HFF-Myc (cell line): ENCODE measurements around the gene HK1.

Experiments
- DNase-seq: peaks from one replicate; pipeline ENCODE4 v3.0.0-alpha.2; 2011; ENCODE audit warnings: low read depth; ENCODE audit errors: extremely low read depth
- H3K4me3 ChIP-seq: replicated peaks from 2 replicates; pipeline ENCODE4 v1.5.1; 2011; ENCODE audit warnings: low read depth, mild to moderate bottlenecking, control low read depth, low read length
- CTCF ChIP-seq: IDR thresholded peaks from 2 replicates; pipeline ENCODE4 v1.5.1; 2012; ENCODE audit warnings: mild to moderate bottlenecking, low read depth, low read length, control low read depth; ENCODE audit errors: missing control alignments

HK1 gene

GRCh38 chr10:69315100-69315542 lies 36.8 kb downstream of the HK1 start:
- no peak for TF ChIP-seq CTCF
- no peak overlapping the region for H3K4me3 ChIP-seq
- DNase-seq = no peak

DNA sequence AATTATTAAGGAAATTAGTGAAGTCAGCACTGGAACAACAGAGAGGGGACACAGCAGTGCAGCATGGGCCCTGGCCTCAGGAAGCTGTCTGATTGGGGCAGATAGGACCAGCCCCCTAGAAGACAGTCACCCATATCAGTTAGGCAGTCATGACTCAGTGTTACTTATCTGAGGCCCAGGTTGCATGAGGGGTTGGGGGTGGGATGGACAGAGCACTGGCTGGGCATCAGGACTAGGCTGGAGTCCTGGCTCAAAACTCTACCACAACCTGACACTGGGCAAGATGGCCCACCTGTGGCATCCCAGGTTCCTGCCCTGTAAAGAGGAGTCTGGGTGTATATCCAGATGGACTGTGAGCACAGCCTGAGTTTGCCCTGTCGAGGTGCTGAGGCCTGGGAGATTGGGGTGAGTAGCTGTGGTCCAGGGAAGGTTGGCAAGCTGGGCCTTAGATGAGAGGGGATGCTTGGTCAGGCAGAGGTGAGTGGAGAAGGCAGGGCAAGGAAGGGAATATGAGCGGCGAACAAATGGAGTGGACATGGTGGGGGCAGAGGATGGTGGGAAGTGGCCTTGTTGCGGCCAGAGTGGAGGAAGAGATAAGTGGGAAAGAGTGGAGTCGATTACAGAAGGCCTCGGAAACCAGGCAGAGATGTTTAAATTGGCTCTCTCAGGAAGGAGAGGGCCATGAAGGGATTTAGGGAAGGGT lies 37.5 kb downstream of the HK1 start:
- no peak for DNase-seq
- no peak for TF ChIP-seq CTCF
- H3K4me3 ChIP-seq = no peak overlapping the region

GRCh38 chr10:69316313-69317059 lies 38.2 kb downstream of the HK1 start:
- no peak overlapping the region for H3K4me3 ChIP-seq
- no peak for TF ChIP-seq CTCF
- DNase-seq = no peak

- no peak for DNase-seq
- H3K4me3 ChIP-seq = no peak overlapping the region
- TF ChIP-seq CTCF = no peak
These were observed 38.9 kb downstream of the HK1 start for GRCh38 chr10:69317175-69317604.

- TF ChIP-seq CTCF = no peak
- peak overlapping the region; percentile 89 for H3K4me3 ChIP-seq
- DNase-seq = no peak
These were observed 39.4 kb downstream of the HK1 start for GRCh38 chr10:69317626-69318105.

GRCh38 chr10:69318106-69318866 lies 40.0 kb downstream of the HK1 start:
- no peak for DNase-seq
- peak overlapping the region; percentile 89 for H3K4me3 ChIP-seq
- no peak for TF ChIP-seq CTCF
